Spinal cord (tissue), 10 donors: Measurements from ENCODE around the gene NEURL3. TPM values are rescaled to one million over a fixed set of nuclear protein-coding genes. Genes with fewer than 3 reads are reported as not detected.

ENCODE experiments used
- DNase-seq, 6 donors: peaks; one replicate each; pipeline versions ENCODE4 v3.0.0 to v3.0.0-alpha.2; 2013 to 2015; ENCODE audit warnings: low spot score in 6 of 6, low read depth in 4 of 6
- H3K27ac ChIP-seq: one replicate; pipeline ENCODE4 v1.5.1; 2013; ENCODE audit warnings: low read depth, low read length, control low read depth
- H3K27me3 ChIP-seq: one replicate; pipeline ENCODE4 v1.6.1; 2013; ENCODE audit warnings: low read length; ENCODE audit not compliant: control insufficient read depth, insufficient read depth
- H3K36me3 ChIP-seq: one replicate; pipeline ENCODE4 v1.6.1; 2013; ENCODE audit warnings: low read length; ENCODE audit not compliant: control insufficient read depth, insufficient read depth
- H3K4me1 ChIP-seq: one replicate; pipeline ENCODE4 v1.6.1; 2013; ENCODE audit warnings: low read length; ENCODE audit not compliant: control insufficient read depth, insufficient read depth
- H3K4me3 ChIP-seq: one replicate; pipeline ENCODE4 v1.5.1; 2013; ENCODE audit warnings: low read depth, low read length, control low read depth
- H3K9me3 ChIP-seq: one replicate; pipeline ENCODE4 v1.6.1; 2013; ENCODE audit warnings: low read length; ENCODE audit not compliant: control insufficient read depth, insufficient read depth
- WGBS: methylation state at CpG from one replicate; pipeline ENCODE4 v1.1.5; 2013; ENCODE audit warnings: missing lambda C conversion rate; ENCODE audit not compliant: insufficient coverage; 5-methylcytosine and 5-hydroxymethylcytosine counted together
- polyA plus RNA-seq, 2 donors: library from polyadenylated mRNA; unstranded; fragments of 120-200 nt; gene quantifications; one replicate each; pipeline ENCODE4 v1.2.1, GENCODE V29; 2013; ENCODE audit not compliant: insufficient read length in 2 of 2
- total RNA-seq, 2 donors: library from RNA; depleted of rRNA in 1 of 2; stranded (reverse); fragments of 120-200 nt in 1 of 2; fragments of >200 nt in 1 of 2; gene quantifications; one replicate each; pipeline versions ENCODE4 v1.2.3 to v1.2.4, GENCODE V29; 2013 to 2014
- donor health status: healthy.

NEURL3 gene
- total and polyA plus RNA-seq, 4 donors, result 0.28 to 0.74 (median 0.43) TPM

DNA sequence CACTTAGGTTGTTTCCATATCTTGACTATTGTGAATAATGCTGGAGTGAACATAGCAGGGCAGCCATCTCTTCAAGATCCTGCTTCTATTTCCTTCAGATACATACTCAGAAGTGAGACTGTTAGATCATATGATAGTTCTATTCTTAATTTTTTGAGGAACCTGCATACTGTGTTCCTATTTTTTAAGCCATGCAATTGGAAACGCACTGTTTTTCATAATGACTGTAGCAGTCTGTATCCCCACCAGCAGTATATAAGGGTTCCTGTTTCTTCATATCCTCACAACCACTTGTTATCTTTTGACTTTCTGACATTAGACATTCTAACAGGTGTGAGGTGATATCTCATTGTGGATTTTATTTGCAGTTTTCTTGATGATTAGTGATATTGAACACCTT, 15.5 kb downstream of the NEURL3 start:
- Histone ChIP-seq H3K4me3 (no peak overlapping the region), H3K9me3 (peaks cover 1% of the 10 kb centered on the region), H3K36me3 (no peaks in the 10 kb centered on the region), H3K27me3 (no peaks in the 10 kb centered on the region), H3K27ac (no peak overlapping the region), H3K4me1 (peaks cover 14% of the 10 kb centered on the region)
- DNase-seq, result no peak
- no CpG with 5 or more reads among the region's 1 CpG for WGBS

DNA sequence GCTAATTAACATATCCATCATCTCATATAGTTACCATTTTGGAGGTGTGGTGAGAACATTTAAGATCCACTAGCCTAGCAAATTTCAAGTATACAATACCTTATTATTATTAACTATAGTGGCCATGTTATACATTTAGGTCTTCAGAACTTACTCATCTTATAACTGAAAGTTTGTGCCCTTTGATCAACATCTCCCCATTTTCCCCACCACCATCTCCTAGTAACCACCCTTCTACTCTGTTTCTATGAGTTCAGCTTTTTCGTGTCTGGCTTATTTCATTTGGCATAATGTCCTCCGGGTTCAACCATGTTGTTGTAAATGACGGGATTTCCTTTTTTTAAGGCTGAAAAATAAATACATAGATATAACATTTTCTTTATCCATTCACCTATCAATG, 15.9 kb downstream of the NEURL3 start:
- WGBS, result no CpG with 5 or more reads among the region's 3 CpGs
- H3K9me3 ChIP-seq, result peaks cover 1% of the 10 kb centered on the region
- no peaks in the 10 kb centered on the region for H3K36me3 ChIP-seq
- peaks cover 14% of the 10 kb centered on the region for H3K4me1 ChIP-seq
- no peak for DNase-seq
- H3K4me3 ChIP-seq, result no peak overlapping the region
- no peaks in the 10 kb centered on the region for H3K27me3 ChIP-seq
- no peak overlapping the region for H3K27ac ChIP-seq

- Histone ChIP-seq H3K27me3 (no peaks in the 10 kb centered on the region), H3K4me3 (no peak overlapping the region), H3K9me3 (peaks cover 1% of the 10 kb centered on the region), H3K4me1 (peaks cover 14% of the 10 kb centered on the region), H3K27ac (no peak overlapping the region), H3K36me3 (no peaks in the 10 kb centered on the region)
- DNase-seq, result no peak
- no CpG with 5 or more reads among the region's 3 CpGs for WGBS
Observed at GRCh38 chr2:96486696-96487095, 18.5 kb downstream of the NEURL3 start.

DNA sequence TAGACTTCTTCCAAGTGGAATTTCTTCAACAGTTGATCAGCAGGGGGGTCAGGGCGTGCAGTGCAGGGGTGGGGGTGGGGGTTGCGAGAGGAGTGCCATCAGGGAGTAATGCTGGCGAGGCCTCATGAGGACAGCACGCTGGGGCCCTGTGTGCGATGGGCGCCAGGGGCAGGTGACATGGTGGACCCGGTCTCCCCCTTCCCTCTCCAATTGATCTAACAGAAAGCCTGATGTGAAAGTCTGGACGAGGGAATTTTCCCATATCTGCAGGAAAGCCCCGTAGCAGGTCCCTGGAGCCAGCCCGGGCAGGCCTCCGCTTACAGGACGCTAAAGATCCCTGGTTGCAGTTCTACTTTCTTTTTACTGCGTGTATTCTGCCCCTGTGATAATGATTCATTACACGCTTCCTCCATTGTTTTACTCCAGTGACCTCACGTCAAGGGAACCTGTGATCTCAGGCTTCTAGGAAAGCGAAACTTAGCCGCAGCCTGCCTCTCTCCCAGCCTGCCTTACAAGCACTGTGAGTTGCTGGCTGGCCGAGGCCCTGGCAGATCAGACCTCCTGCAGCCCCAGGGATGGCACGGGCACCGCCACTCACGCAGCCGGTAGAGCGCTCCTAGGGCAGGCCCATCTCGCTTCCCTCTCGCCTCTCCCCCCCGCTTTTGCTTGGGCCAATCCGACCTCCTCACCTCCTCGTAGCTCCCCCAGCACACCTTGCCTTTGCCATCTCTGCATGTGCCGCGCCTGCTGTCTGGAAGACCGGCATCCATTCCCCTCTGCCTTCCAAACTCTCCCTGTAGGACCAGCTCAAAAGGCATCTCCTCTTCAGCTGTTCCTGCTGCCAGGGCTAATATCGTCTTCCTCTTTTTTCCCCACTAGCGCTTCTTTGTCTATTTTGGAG, 19.2 kb downstream of the NEURL3 start:
- DNase-seq, result peak in 2 of 6 donors; percentile 57 to 68
- H3K36me3 ChIP-seq, result no peaks in the 10 kb centered on the region
- peaks cover 14% of the 10 kb centered on the region for H3K4me1 ChIP-seq
- peaks cover 1% of the 10 kb centered on the region for H3K9me3 ChIP-seq
- H3K27me3 ChIP-seq, result no peaks in the 10 kb centered on the region
- peak overlapping the region; percentile 29 for H3K27ac ChIP-seq
- peak overlapping the region; percentile 19 for H3K4me3 ChIP-seq
- 29% methylated on average over 29 of the region's 33 CpGs for WGBS

DNA sequence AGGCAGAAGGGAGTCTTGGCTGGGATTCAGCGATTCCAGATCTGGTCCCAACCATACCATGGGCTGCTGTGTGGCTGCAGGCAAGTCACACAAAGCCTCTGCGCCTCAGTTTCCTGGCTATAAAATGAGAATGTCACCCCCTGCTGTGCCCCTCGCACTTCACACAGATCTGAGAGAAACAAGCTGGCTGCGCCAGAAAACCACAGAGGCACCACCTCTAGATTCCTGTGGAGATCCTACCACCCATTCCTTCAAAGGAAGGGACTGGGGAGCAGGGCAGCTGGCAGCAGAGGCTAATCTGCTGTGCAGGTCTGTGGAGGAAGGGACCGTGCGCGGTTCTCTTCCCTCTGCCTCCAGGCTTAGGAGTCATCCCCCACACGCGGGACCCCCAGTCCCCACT, 19.8 kb downstream of the NEURL3 start:
- H3K27me3 ChIP-seq, result no peaks in the 10 kb centered on the region
- no peak overlapping the region for H3K27ac ChIP-seq
- no peaks in the 10 kb centered on the region for H3K9me3 ChIP-seq
- H3K36me3 ChIP-seq, result no peaks in the 10 kb centered on the region
- H3K4me3 ChIP-seq, result no peak overlapping the region
- WGBS, result 78% methylated on average over 2 of the region's 9 CpGs
- H3K4me1 ChIP-seq, result peaks cover 14% of the 10 kb centered on the region
- DNase-seq, result no peak

GRCh38 chr2:96484091-96484490, 21.1 kb downstream of the NEURL3 start:
- Histone ChIP-seq H3K4me3 (no peak overlapping the region), H3K27ac (no peak overlapping the region), H3K4me1 (peaks cover 14% of the 10 kb centered on the region), H3K27me3 (no peaks in the 10 kb centered on the region), H3K9me3 (no peaks in the 10 kb centered on the region), H3K36me3 (no peaks in the 10 kb centered on the region)
- DNase-seq, result peak in 1 of 6 donors; percentile 46
- WGBS, result 76% methylated on average over 7 of the region's 7 CpGs

- WGBS, result no CpG with 5 or more reads among the region's 1 CpG
Observed at GRCh38 chr2:96477458-96477857, 27.7 kb downstream of the NEURL3 start.

DNA sequence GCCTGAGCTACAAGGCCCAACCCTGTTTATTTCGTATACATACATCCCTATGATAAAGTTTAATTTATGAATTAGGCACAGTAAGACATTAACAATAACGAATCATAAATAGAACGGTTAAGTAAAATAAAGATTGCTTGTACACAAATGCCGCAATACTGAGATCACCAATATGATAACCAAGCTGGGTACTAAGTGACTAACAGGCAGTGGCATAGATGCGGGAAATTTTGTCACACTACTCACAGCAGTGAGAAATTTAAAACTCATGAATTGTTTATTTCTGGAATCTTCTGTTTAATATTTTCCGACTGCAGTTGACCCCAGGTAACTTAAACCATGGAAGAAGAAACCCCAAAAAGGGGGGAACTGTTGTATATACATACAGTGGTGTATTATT, 33.4 kb downstream of the NEURL3 start:
- WGBS, result no CpG with 5 or more reads among the region's 6 CpGs
- Histone ChIP-seq H3K9me3 (no peaks in the 10 kb centered on the region), H3K36me3 (no peaks in the 10 kb centered on the region), H3K4me1 (peaks cover 8% of the 10 kb centered on the region), H3K4me3 (no peak overlapping the region), H3K27ac (no peak overlapping the region), H3K27me3 (peaks cover 6% of the 10 kb centered on the region)
- no peak for DNase-seq

More at GRCh38 chr2:96477458-96477857, 27.7 kb downstream of the NEURL3 start:
- H3K27ac ChIP-seq, result no peak overlapping the region
- no peaks in the 10 kb centered on the region for H3K27me3 ChIP-seq
- H3K9me3 ChIP-seq, result no peaks in the 10 kb centered on the region
- H3K4me3 ChIP-seq, result no peak overlapping the region
- no peaks in the 10 kb centered on the region for H3K4me1 ChIP-seq
- no peaks in the 10 kb centered on the region for H3K36me3 ChIP-seq
- DNase-seq, result no peak

- no peak overlapping the region for H3K4me3 ChIP-seq
- H3K27me3 ChIP-seq, result peaks cover 6% of the 10 kb centered on the region
- H3K36me3 ChIP-seq, result no peaks in the 10 kb centered on the region
- H3K4me1 ChIP-seq, result peaks cover 8% of the 10 kb centered on the region
- 11% methylated on average over 25 of the region's 25 CpGs for WGBS
- H3K9me3 ChIP-seq, result no peaks in the 10 kb centered on the region
- H3K27ac ChIP-seq, result no peak overlapping the region
- peak in 3 of 6 donors; percentile 9 to 42 (median 19) for DNase-seq
Observed at GRCh38 chr2:96470636-96471035, 34.5 kb downstream of the NEURL3 start.

- DNase-seq, result peak in 1 of 6 donors; percentile 37
- H3K36me3 ChIP-seq, result no peaks in the 10 kb centered on the region
- 81% methylated on average over 3 of the region's 8 CpGs for WGBS
- H3K27me3 ChIP-seq, result peaks cover 6% of the 10 kb centered on the region
- H3K4me1 ChIP-seq, result peaks cover 8% of the 10 kb centered on the region
- no peak overlapping the region for H3K4me3 ChIP-seq
- H3K27ac ChIP-seq, result no peak overlapping the region
- H3K9me3 ChIP-seq, result no peaks in the 10 kb centered on the region
Observed at GRCh38 chr2:96470109-96470508, 35.0 kb downstream of the NEURL3 start.
